ENCODE measurements around the gene ADAMTS8.
A peak's percentile ranks its signal among the peaks of the same experiment; 100 is the strongest.

Gene ADAMTS8

GRCh38 chr11:130476200-130476921 lies 48.0 kb upstream of the ADAMTS8 start:
- peak; percentile 34 for ATAC-seq
- TF ChIP-seq GLIS3 (CRISPR knock-in tag; IDR thresholded peaks at IDR 0.05) (no peak), OSR1 (CRISPR knock-in tag; IDR thresholded peaks at IDR 0.05) (no peak), ARNTL (CRISPR knock-in tag; IDR thresholded peaks at IDR 0.05; ENCODE audit: borderline replicate concordance, low read depth) (no peak), ISL1 (CRISPR knock-in tag; IDR thresholded peaks at IDR 0.05) (no peak), CSRNP3 (CRISPR knock-in tag; IDR thresholded peaks at IDR 0.05) (no peak), ZFP30 (CRISPR knock-in tag; IDR thresholded peaks at IDR 0.05) (no peak), POU6F1 (CRISPR knock-in tag; IDR thresholded peaks at IDR 0.05; ENCODE audit: borderline replicate concordance, low read depth) (no peak), ZC3H10 (CRISPR knock-in tag; IDR thresholded peaks at IDR 0.05) (no peak), RARB (CRISPR knock-in tag; IDR thresholded peaks at IDR 0.05) (no peak), ZFP3 (CRISPR knock-in tag; IDR thresholded peaks at IDR 0.05) (no peak), ZNF8 (CRISPR knock-in tag; IDR thresholded peaks at IDR 0.05) (no peak)
- TF ChIP-seq, protein P1, sequence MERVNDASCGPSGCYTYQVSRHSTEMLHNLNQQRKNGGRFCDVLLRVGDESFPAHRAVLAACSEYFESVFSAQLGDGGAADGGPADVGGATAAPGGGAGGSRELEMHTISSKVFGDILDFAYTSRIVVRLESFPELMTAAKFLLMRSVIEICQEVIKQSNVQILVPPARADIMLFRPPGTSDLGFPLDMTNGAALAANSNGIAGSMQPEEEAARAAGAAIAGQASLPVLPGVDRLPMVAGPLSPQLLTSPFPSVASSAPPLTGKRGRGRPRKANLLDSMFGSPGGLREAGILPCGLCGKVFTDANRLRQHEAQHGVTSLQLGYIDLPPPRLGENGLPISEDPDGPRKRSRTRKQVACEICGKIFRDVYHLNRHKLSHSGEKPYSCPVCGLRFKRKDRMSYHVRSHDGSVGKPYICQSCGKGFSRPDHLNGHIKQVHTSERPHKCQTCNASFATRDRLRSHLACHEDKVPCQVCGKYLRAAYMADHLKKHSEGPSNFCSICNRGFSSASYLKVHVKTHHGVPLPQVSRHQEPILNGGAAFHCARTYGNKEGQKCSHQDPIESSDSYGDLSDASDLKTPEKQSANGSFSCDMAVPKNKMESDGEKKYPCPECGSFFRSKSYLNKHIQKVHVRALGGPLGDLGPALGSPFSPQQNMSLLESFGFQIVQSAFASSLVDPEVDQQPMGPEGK (CRISPR knock-in tag; IDR thresholded peaks at IDR 0.05; ENCODE audit: borderline replicate concordance), result no peak

GRCh38 chr11:130475426-130476053 lies 47.1 kb upstream of the ADAMTS8 start:
- no peak for ATAC-seq

DNA sequence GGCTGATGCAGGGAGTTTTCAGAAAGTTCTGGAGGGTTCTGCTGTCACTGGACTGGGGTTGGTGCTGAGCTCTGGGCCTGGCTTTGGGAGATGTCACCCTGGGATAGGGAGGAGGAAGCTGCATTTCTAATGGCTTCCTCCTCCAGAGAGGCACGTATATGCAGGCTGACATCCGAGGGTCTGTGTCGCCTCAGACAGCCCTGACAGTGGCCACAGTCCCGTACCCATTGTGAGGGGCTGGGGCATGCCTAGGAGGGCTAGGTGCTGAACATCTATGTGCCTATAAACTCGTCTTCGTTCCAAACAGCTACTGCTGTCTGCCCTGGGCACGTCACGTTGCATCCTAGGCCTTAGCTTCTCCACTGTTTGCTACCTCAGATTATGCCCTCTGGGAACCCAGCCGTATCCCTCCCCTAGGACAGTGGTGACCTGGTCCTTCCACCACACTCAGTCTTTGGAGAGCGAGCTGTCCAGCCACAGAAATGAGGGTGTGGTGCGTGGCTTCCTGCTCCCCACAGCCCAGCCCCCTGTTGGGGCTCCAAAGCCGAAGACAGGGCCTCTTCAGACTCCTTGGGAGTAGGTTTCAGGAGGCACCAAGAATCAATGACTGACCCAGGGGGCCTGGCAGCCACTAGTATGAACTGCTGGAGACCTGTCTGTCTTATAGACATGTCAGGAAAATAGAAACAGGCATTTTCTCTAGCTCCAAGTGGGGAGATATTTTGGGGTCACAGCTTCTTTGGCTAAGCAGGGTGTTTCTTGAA lies 46.4 kb upstream of the ADAMTS8 start:
- ATAC-seq, result no peak
- TF ChIP-seq, protein P2, sequence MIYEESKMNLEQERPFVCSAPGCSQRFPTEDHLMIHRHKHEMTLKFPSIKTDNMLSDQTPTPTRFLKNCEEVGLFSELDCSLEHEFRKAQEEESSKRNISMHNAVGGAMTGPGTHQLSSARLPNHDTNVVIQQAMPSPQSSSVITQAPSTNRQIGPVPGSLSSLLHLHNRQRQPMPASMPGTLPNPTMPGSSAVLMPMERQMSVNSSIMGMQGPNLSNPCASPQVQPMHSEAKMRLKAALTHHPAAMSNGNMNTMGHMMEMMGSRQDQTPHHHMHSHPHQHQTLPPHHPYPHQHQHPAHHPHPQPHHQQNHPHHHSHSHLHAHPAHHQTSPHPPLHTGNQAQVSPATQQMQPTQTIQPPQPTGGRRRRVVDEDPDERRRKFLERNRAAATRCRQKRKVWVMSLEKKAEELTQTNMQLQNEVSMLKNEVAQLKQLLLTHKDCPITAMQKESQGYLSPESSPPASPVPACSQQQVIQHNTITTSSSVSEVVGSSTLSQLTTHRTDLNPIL (CRISPR knock-in tag; IDR thresholded peaks at IDR 0.05; ENCODE audit: low read depth), result no peak
- TF ChIP-seq GLIS3 (CRISPR knock-in tag; IDR thresholded peaks at IDR 0.05) (no peak), RARB (CRISPR knock-in tag; IDR thresholded peaks at IDR 0.05) (no peak), ZC3H10 (CRISPR knock-in tag; IDR thresholded peaks at IDR 0.05) (no peak), ZNF565 (CRISPR knock-in tag; conservative IDR thresholded peaks at IDR 0.05; ENCODE audit: low read depth) (no peak), OSR1 (CRISPR knock-in tag; IDR thresholded peaks at IDR 0.05) (no peak), ISL1 (CRISPR knock-in tag; IDR thresholded peaks at IDR 0.05) (no peak), POU6F1 (CRISPR knock-in tag; IDR thresholded peaks at IDR 0.05; ENCODE audit: borderline replicate concordance, low read depth) (no peak), TCF4 (CRISPR knock-in tag; IDR thresholded peaks at IDR 0.05; ENCODE audit: borderline replicate concordance) (no peak), BACH2 (CRISPR knock-in tag; IDR thresholded peaks at IDR 0.05; ENCODE audit: borderline replicate concordance) (no peak), ZFP30 (CRISPR knock-in tag; IDR thresholded peaks at IDR 0.05) (no peak), CSRNP3 (CRISPR knock-in tag; IDR thresholded peaks at IDR 0.05) (no peak)
- TF ChIP-seq, protein P1 (CRISPR knock-in tag; IDR thresholded peaks at IDR 0.05; ENCODE audit: borderline replicate concordance), result no peak

More at GRCh38 chr11:130475426-130476053, 47.1 kb upstream of the ADAMTS8 start:
- TF ChIP-seq PPARA (CRISPR knock-in tag; IDR thresholded peaks at IDR 0.05; ENCODE audit: borderline replicate concordance), result no peak
- no peak for TF ChIP-seq ZNF565 (CRISPR knock-in tag; conservative IDR thresholded peaks at IDR 0.05; ENCODE audit: low read depth)
- no peak for TF ChIP-seq CSDC2 (CRISPR knock-in tag; IDR thresholded peaks at IDR 0.05)
- no peak for TF ChIP-seq TOX (CRISPR knock-in tag; IDR thresholded peaks at IDR 0.05; ENCODE audit: borderline replicate concordance)
- TF ChIP-seq POU6F1 (CRISPR knock-in tag; IDR thresholded peaks at IDR 0.05; ENCODE audit: borderline replicate concordance, low read depth), result no peak
